ENCODE data around the gene ZNF699.
"Not testable (repeated sequence)": the region's sequence is repeated elsewhere in the genome, so short reads cannot be mapped to it uniquely, and the experiment has no call there.

ZNF699 gene

GRCh38 chr19:9309139-9309973 lies at the start of gene ZNF699:
ZNF699 (minus strand) TSS chr19:9309838; CDS start chr19:9305119, 4,719 bp downstream.
- peak; percentile 89 for DNase-seq

DNA sequence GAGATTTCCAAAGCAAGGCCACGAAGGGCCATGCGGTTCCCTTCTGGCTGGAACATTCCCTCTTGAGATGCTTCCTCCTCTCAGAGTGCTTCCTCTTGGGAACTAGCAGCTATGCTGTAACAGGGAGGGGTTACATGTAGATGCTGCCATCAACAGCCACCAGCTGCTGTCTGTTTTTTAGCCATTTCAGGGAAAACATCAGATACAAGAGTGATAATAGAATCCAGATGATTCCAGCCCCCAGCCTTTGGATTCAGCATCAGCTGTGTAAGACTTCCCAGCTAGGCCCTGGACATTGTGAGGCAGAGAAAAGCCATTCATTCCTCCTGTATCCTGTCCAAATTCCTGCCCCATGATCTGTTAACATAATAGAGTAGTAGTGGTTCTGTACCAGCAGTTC lies 45.0 kb upstream of the ZNF699 start:
- no peak for DNase-seq

DNA sequence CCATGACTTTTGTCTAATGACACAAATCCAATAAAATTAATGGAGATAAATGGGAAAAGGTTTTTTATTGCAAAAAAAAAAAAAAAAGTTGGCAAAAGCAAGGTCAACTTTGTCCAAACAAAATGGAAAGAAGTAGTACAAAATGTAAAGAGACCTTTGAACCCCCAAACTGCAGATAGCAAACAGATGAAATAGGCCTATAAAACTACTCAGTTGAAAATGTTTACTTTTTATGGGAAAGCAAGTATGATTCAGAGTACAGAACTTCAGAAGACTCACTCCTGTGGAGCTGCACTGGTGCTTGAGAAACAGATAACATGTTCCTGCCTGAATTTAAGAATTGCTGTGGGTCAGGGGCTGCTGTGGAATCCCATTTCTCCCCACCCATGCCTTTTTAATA lies 43.4 kb upstream of the ZNF699 start:
- no peak for DNase-seq

GRCh38 chr19:9352505-9352904 lies 42.9 kb upstream of the ZNF699 start:
- DNase-seq, result no peak

GRCh38 chr19:9348671-9349070 lies 39.0 kb upstream of the ZNF699 start:
- DNase-seq, result no peak

- no peak for DNase-seq
Observed at GRCh38 chr19:9348253-9348652, 38.6 kb upstream of the ZNF699 start.

- DNase-seq, result no peak
Observed at GRCh38 chr19:9345005-9345404, 35.4 kb upstream of the ZNF699 start.

- no peak for DNase-seq
Observed at GRCh38 chr19:9342610-9343304, 33.1 kb upstream of the ZNF699 start.

DNA sequence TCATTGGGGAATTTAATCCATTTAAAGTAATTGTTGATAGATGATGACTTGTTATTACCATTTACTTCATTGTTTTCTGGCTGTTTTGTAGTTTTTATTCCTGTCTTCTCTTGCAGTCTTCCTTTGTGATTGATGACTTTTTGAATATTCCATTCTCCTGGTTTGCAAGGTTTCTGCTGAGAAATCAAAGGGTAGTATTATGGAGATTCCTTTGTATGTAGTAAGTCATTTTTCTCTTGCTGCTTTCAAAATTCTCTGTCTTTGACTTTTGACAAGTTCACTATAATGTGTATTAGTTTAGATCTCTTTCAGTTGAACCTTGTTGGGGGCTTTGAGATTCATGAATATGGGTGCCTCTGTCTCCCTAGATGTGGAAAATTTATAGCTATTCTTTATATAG lies 20.4 kb upstream of the ZNF699 start:
- DNase-seq, result no peak

- no peak for DNase-seq
Observed at GRCh38 chr19:9324584-9324962, 14.9 kb upstream of the ZNF699 start.

- peak; percentile 75 for DNase-seq
Observed at GRCh38 chr19:9323919-9324583, 14.4 kb upstream of the ZNF699 start, which contains the start of gene ZNF559. ZNF559 (plus strand) TSS chr19:9324179; CDS start chr19:9338550, 14,371 bp downstream.

- DNase-seq, result peak; percentile 71
Observed at GRCh38 chr19:9323557-9323918, 13.9 kb upstream of the ZNF699 start.

- DNase-seq, result not testable (repeated sequence)
Observed at GRCh38 chr19:9322201-9322600, 12.6 kb upstream of the ZNF699 start.

GRCh38 chr19:9321756-9322155 lies 12.1 kb upstream of the ZNF699 start:
- DNase-seq, result not testable (repeated sequence)

GRCh38 chr19:9321338-9321737 lies 11.7 kb upstream of the ZNF699 start:
- DNase-seq, result no peak

DNA sequence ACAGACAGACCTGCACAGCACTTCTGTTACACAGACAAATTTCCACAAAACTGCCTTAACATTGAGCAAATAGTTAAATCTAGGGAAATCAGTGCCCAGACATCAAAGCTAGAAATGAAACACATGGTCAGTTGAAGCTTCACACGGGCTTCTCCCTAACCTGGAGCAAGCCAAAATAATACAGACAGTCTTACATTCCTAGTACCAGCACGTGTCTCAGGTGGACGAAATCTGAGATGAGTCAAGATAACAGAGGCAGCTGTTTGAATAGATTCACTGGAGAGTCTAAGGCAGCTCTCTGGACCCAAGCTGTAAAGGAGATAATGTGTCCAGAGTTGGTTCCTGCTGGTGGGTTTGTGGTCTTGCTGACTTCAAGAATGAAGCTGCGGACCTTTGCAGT lies 4.1 kb upstream of the ZNF699 start:
- no peak for DNase-seq

DNA sequence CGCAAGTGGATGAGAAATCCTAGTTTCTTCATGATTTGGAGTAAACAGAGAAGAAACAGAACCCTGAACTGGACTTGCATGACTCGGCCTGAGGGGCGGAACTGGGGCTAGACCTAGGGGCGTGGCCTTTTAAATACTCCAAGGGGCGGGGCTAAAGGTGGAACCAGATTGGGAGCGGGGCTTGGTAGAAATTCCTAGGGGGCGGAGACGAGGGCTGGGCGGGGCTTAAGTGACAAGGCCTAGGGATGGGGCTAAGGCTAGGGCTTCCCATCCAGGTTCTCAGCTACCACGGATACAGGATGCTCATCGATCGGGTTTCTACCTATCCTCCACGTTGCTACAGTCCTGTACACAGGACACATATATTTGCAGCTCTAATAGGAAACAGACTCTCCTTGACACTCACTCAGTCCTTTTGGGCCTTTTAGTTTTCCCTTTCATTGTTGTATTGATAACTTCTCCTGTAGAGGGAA lies 372 bp upstream of the ZNF699 start:
- DNase-seq, result peak; percentile 84

DNA sequence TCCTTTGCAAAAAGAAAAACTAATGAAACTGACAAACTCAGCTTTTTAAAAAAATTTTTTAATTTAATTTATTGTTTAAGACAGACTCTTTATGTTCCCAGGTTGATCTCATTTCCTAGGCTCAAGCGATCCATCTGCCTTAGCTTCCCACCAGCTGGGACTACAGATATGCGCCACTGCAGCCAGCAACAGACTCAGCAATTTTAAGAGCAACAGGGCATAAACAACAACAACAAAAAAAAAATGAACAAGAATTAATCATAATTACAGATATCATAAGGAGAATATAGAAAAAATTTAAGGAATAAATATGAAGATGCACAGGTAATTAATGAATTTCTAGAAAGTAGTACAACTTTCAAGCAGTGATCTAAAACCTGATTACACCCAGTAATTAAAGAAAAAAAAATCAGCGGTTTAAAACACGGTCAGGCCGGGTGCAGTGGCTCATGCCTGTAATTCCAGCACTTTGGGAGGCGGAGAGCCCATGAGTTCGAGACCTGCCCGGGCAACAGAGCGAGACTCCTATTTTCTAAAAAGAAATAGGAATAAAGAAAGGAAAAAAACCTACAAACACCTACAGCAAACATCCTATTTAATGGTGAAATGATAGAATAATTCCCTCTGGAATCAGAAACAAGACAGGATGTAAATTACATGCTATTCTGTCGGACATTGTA lies 1.4 kb downstream of the ZNF699 start:
- no peak for DNase-seq

- no peak for DNase-seq
Observed at GRCh38 chr19:9306443-9306842, 3.2 kb downstream of the ZNF699 start.

- no peak for DNase-seq
Observed at GRCh38 chr19:9296336-9296735, 13.3 kb downstream of the ZNF699 start.

DNA sequence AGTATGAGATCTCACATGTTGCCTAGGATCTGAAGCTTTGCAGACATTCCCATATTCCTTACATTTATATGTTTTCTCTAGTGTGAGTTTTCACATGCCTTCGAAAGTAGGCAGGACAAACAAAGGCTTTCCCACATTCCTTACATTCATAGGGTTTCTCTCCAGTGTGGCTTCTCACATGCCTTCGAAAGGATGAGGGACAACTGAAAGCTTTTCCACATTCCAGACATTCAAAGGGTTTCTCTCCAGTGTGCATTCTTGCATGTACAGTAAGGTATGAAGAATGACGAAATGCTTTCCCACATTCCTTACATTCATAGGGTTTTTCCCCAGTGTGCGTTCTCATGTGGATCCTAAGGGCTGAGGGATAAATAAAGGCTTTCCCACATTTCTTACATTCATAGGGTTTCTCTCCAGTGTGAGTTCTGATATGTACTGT lies 14.2 kb downstream of the ZNF699 start:
- no peak for DNase-seq

DNA sequence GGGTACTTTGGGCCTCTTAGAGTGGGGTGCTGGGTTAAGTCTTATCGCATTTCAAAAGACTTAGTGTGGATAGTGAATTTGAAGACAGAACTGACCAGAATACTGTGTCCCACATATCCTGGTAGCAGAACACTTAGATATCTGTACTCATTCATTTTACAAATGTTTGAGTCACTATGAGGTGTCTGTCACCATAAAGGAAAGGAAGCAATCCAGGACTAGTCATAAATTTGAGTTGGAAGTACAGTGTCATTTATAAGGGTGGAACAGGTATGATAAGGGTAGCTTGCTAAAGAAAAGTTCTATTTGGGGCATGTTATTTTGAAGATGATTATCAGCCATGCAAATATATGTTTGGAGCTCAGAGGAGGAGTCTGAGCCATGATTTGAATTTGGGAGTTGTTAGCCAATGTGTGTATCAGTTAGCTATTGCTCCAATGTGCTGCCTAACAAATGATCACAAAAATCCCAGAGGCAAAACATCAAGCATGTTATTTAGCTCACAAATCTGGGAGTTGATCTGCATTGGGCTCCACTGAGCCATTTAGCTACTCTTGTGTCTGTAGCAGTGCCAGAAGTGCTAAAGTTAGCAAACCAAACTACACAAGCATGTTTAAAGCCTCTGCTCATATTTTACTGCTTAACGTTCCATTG lies 20.3 kb downstream of the ZNF699 start:
- DNase-seq, result no peak

Measured in NCI-H2081 treated with DMSO at 0.1 percent for 48 hours (cell line).